MM.1S (cell line): ENCODE results near the gene EZH1.

Experiments
- CTCF ChIP-seq: fragments of 300-600 bp; sonication (generic); IDR thresholded peaks from 2 replicates; pipeline ENCODE4 v1.5.1; 2016; ENCODE audit warnings: antibody characterized with exemption, low read length, mixed read lengths
- EZH2 ChIP-seq: fragments of 300-600 bp; sonication (generic); optimal IDR thresholded peaks from 2 replicates; pipeline ENCODE3; 2017; ENCODE audit warnings: low read depth, mild to moderate bottlenecking, antibody characterized with exemption, low read length, mixed read lengths

GRCh38 chr17:42697108-42697811 is 47.6 kb downstream of the EZH1 start:
- TF ChIP-seq CTCF: no peak
- no peak for TF ChIP-seq EZH2
